ENCODE measurements around the gene IDS. TPM values are rescaled to one million over a fixed set of nuclear protein-coding genes. Genes with fewer than 3 reads are reported as not detected.
"Not testable (repeated sequence)": the region's sequence is repeated elsewhere in the genome, so short reads cannot be mapped to it uniquely, and the experiment has no call there.

The IDS gene
- total RNA-seq, 2 experiments from 2014 or later: 44.0 to 65.8 TPM

DNA sequence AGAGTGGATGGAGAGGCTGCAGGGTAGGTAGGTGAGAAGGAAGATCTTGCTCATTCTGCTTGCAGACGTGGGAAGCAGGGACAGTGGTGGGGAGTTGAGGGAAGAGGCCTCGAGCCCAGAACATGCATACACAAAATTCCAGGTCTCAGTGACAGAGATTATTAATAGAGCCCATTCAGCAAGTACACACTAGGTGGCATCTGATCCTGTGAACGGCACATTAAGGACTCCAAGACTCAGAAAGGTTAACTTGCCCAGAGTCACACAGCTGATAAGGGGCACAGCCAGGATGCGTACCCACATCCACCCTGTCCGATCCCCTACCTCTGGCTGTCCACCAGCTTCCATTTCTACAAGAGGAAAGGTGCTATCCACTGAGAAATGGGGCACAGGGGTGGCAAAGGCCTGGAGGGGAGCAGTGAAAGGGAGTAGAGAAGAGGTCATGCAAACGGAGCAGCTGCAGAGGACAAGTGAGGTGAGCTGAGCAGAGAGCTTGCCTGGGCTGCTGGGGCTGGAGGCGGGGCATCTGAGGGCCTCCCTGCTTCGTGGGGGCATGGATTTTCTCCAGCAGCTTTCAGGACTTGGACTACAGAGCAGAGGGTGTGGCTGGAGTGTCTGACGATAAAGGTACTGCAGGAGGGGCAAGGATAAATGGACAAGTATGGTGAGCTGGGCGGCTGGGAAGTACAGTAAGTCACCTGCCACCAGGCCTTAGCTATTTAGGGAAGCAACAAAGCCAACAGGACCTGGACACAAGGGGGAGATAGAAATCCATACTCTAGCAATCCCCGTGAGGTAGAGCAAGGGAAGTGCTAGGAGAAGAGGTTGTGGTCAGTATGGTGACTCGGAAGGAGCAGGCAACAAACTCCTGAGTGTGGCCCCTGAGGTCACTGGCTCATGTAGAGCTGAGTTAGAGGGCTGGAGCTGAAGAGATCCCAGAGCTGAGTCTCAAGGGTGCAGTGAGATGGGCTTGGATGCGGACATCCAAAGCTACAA is 11.2 kb downstream of the IDS start:
- H3K79me2 ChIP-seq (ENCODE audit: insufficient read depth, low read depth, low read length): no peaks in the 10 kb centered on the region
- H3K4me2 ChIP-seq (ENCODE audit: low read length): no peak overlapping the region
- H3K9me3 ChIP-seq (ENCODE audit: low read length): no peaks in the 10 kb centered on the region
- TF ChIP-seq, protein P1, sequence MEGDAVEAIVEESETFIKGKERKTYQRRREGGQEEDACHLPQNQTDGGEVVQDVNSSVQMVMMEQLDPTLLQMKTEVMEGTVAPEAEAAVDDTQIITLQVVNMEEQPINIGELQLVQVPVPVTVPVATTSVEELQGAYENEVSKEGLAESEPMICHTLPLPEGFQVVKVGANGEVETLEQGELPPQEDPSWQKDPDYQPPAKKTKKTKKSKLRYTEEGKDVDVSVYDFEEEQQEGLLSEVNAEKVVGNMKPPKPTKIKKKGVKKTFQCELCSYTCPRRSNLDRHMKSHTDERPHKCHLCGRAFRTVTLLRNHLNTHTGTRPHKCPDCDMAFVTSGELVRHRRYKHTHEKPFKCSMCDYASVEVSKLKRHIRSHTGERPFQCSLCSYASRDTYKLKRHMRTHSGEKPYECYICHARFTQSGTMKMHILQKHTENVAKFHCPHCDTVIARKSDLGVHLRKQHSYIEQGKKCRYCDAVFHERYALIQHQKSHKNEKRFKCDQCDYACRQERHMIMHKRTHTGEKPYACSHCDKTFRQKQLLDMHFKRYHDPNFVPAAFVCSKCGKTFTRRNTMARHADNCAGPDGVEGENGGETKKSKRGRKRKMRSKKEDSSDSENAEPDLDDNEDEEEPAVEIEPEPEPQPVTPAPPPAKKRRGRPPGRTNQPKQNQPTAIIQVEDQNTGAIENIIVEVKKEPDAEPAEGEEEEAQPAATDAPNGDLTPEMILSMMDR (conservative IDR thresholded peaks at IDR 0.05; ENCODE audit: low read length): no peak
- no peak for TF ChIP-seq EZH2phosphoT487 (IDR thresholded peaks at IDR 0.05; ENCODE audit: borderline replicate concordance, low read depth, low read length)
- intact Hi-C loops (cut with micrococcal nuclease; ENCODE audit: unreplicated experiment): no loop called here
- no peaks in the 10 kb centered on the region for H3K4me1 ChIP-seq (ENCODE audit: insufficient read depth, low read length, poor library complexity, severe bottlenecking)
- no peak overlapping the region for H3K27ac ChIP-seq (ENCODE audit: low read depth, low read length, poor library complexity, severe bottlenecking)
- no TSS peak for BruUV-seq (replicated peaks)
- H3K4me3 ChIP-seq (ENCODE audit: low read depth, low read length, poor library complexity, severe bottlenecking): no peak overlapping the region
- H2AFZ ChIP-seq (ENCODE audit: low read length): no peak overlapping the region
- ChIA-PET POLR2A (no interaction called here), CTCF (ENCODE audit: unreplicated experiment) (interaction anchor here (0.6 kb wide), 1 partner anchor 10 kb away, joined by 5 read pairs; no protein-coding TSS in a partner anchor)
- no peaks in the 10 kb centered on the region for H4K20me1 ChIP-seq (ENCODE audit: insufficient read depth, low read length)
- no peak for DNase-seq (ENCODE audit: low spot score)
- H3K36me3 ChIP-seq (ENCODE audit: insufficient read depth, low read length): peaks cover 88% of the 10 kb centered on the region
- H3K9me2 ChIP-seq (ENCODE audit: insufficient read depth, low read length): no peaks in the 10 kb centered on the region

DNA sequence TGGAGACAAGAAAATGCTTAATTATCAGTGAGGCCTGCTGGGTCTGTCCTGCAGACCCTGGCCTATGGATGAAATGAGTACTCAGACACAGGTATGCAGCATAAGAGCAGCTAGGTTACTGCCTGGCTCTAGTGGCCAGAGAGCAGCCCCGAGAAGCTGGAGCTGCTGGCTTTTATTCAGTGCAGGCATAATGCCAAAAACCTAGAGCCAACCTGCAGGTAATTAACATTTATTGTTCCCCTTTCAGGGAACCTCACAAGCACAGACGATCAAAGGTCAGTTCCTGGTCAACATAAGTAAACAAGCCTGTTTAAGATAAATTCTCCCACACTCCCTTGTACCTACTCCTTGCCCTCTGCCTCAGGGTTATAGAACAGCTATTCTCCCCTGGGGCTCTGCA is 13.3 kb downstream of the IDS start:
- Histone ChIP-seq H3K9me2 (ENCODE audit: insufficient read depth, low read length) (no peaks in the 10 kb centered on the region), H3K4me2 (ENCODE audit: low read length) (no peak overlapping the region), H3K4me1 (ENCODE audit: insufficient read depth, low read length, poor library complexity, severe bottlenecking) (no peaks in the 10 kb centered on the region), H4K20me1 (ENCODE audit: insufficient read depth, low read length) (no peaks in the 10 kb centered on the region), H3K27ac (ENCODE audit: low read depth, low read length, poor library complexity, severe bottlenecking) (no peak overlapping the region), H3K9me3 (ENCODE audit: low read length) (no peaks in the 10 kb centered on the region), H3K79me2 (ENCODE audit: insufficient read depth, low read depth, low read length) (no peaks in the 10 kb centered on the region), H2AFZ (ENCODE audit: low read length) (no peak overlapping the region), H3K4me3 (ENCODE audit: low read depth, low read length, poor library complexity, severe bottlenecking) (no peak overlapping the region), H3K36me3 (ENCODE audit: insufficient read depth, low read length) (peaks cover 77% of the 10 kb centered on the region)
- ChIA-PET CTCF (ENCODE audit: unreplicated experiment) (no interaction called here), POLR2A (no interaction called here)
- BruUV-seq (replicated peaks): no TSS peak
- no peak for DNase-seq (ENCODE audit: low spot score)
- TF ChIP-seq, protein P1 (conservative IDR thresholded peaks at IDR 0.05; ENCODE audit: low read length): no peak
- intact Hi-C loops (cut with micrococcal nuclease; ENCODE audit: unreplicated experiment): no loop called here

DNA sequence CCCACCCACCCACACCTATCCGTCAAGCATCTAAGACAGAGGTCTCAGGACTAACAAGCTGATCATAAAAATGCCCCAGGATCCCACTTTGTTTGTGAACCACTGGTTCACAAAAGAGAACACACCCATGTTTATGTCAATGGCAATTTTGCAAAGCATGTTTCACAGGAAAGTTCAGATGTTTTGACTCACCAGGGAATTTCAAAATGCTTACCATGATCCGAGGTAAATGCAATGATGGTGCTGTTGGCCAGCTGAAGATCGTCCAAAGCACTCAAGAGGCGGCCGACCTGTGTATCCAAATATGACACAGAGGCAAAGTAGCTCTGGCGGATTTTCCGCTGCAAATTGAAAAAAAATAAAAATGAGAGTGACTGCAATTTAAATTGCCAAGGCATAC is 15.0 kb downstream of the IDS start:
- no peaks in the 10 kb centered on the region for H3K9me3 ChIP-seq (ENCODE audit: low read length)
- ChIA-PET CTCF (ENCODE audit: unreplicated experiment) (no interaction called here), POLR2A (no interaction called here)
- no peak overlapping the region for H3K4me2 ChIP-seq (ENCODE audit: low read length)
- no peaks in the 10 kb centered on the region for H3K4me1 ChIP-seq (ENCODE audit: insufficient read depth, low read length, poor library complexity, severe bottlenecking)
- no peak for TF ChIP-seq EZH2phosphoT487 (IDR thresholded peaks at IDR 0.05; ENCODE audit: borderline replicate concordance, low read depth, low read length)
- H3K27ac ChIP-seq (ENCODE audit: low read depth, low read length, poor library complexity, severe bottlenecking): no peak overlapping the region
- no peak for DNase-seq (ENCODE audit: low spot score)
- H2AFZ ChIP-seq (ENCODE audit: low read length): no peak overlapping the region
- H3K79me2 ChIP-seq (ENCODE audit: insufficient read depth, low read depth, low read length): no peaks in the 10 kb centered on the region
- no TSS peak for BruUV-seq (replicated peaks)
- H3K4me3 ChIP-seq (ENCODE audit: low read depth, low read length, poor library complexity, severe bottlenecking): no peak overlapping the region
- no peaks in the 10 kb centered on the region for H4K20me1 ChIP-seq (ENCODE audit: insufficient read depth, low read length)
- H3K9me2 ChIP-seq (ENCODE audit: insufficient read depth, low read length): no peaks in the 10 kb centered on the region
- intact Hi-C loops (cut with micrococcal nuclease; ENCODE audit: unreplicated experiment): no loop called here
- peaks cover 79% of the 10 kb centered on the region for H3K36me3 ChIP-seq (ENCODE audit: insufficient read depth, low read length)

DNA sequence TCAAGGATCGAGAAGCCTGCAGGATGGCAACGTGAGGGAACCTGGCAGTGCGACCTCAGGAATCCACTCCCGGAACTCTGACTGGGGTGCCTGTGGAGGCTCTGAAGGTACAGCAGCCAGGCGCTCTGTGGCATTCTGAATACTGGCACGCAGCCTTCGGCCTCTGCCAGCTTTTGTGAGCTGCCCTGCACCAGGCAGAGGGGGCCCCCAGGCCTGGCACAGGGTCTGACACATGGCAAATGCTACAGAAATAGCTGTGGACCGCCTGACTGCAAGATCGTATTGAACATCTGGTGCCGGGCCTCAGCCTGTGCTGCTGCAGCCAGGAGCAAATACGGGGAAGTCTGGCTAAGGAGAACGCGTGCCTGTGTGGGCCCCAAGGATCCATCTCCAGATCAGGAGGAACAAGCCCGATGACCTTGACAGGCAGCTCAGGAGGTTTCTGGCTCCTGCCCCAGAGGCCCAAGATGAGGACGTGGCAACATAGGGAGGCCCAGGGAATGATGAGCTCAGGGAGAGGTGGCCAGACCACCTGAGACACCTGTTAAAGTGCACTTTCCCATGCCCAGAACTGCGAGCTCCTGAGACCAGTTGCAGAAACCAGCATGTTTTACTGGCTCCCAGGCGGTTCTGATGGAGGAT is 16.6 kb downstream of the IDS start:
- H3K4me3 ChIP-seq (ENCODE audit: low read depth, low read length, poor library complexity, severe bottlenecking); BruUV-seq (replicated peaks); H2AFZ ChIP-seq (ENCODE audit: low read length); H3K9me2 ChIP-seq (ENCODE audit: insufficient read depth, low read length); CTCF ChIA-PET (ENCODE audit: unreplicated experiment); H3K4me2 ChIP-seq (ENCODE audit: low read length); H3K4me1 ChIP-seq (ENCODE audit: insufficient read depth, low read length, poor library complexity, severe bottlenecking); DNase-seq (ENCODE audit: low spot score); POLR2A ChIA-PET; H3K27ac ChIP-seq (ENCODE audit: low read depth, low read length, poor library complexity, severe bottlenecking); H3K79me2 ChIP-seq (ENCODE audit: insufficient read depth, low read depth, low read length); H3K9me3 ChIP-seq (ENCODE audit: low read length); intact Hi-C loops (cut with micrococcal nuclease; ENCODE audit: unreplicated experiment); H4K20me1 ChIP-seq (ENCODE audit: insufficient read depth, low read length): not testable (repeated sequence)
- peaks cover 76% of the 10 kb centered on the region for H3K36me3 ChIP-seq (ENCODE audit: insufficient read depth, low read length)

DNA sequence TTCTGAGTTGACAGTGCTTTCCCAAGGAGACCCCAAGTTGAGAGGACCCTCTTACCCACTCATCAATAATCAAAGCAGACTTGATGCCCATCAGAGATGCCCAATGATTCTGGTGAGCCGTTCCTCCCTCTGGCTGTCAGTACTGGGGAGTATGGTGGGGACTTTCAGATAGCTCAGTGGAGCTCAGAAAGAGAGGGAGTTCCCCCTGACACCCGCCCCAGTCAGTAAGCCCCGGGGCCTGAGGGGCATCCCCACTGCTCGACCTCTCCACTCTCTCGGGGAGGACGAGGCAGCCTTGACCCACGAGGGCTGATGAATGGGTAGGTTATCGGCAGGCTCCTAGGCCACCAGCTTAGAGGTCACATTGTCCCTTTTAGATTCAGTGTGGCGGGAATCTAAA is 17.1 kb downstream of the IDS start:
- POLR2A ChIA-PET; CTCF ChIA-PET (ENCODE audit: unreplicated experiment); BruUV-seq (replicated peaks): not testable (repeated sequence)

More for the DNA sequence above, 17.1 kb downstream of the IDS start:
- intact Hi-C loops (cut with micrococcal nuclease; ENCODE audit: unreplicated experiment); H3K9me3 ChIP-seq (ENCODE audit: low read length); H4K20me1 ChIP-seq (ENCODE audit: insufficient read depth, low read length); H3K9me2 ChIP-seq (ENCODE audit: insufficient read depth, low read length); H3K4me3 ChIP-seq (ENCODE audit: low read depth, low read length, poor library complexity, severe bottlenecking); H3K4me2 ChIP-seq (ENCODE audit: low read length); DNase-seq (ENCODE audit: low spot score); H3K4me1 ChIP-seq (ENCODE audit: insufficient read depth, low read length, poor library complexity, severe bottlenecking); H3K27ac ChIP-seq (ENCODE audit: low read depth, low read length, poor library complexity, severe bottlenecking); H2AFZ ChIP-seq (ENCODE audit: low read length); H3K79me2 ChIP-seq (ENCODE audit: insufficient read depth, low read depth, low read length): not testable (repeated sequence)
- H3K36me3 ChIP-seq (ENCODE audit: insufficient read depth, low read length): peaks cover 75% of the 10 kb centered on the region

Data from OCI-LY7 (cell line).